GM12878 (cell line): ENCODE measurements around the gene CERT1. TPM values are rescaled to one million over a fixed set of nuclear protein-coding genes. Genes with fewer than 3 reads are reported as not detected.

ENCODE experiments used
- ATAC-seq: fragments of 200-7000 bp; cut with Tn5 transposase; 3 replicates; pipeline ENCODE4 v1.9.1; 2020; ENCODE audit warnings: mild to moderate bottlenecking, moderate library complexity
- BruUV-seq: library from RNA; stranded (reverse); fragments of 400-500 nt; replicated peaks from 2 replicates; lab custom pipeline; 2021; lab: Mats Ljungman, UMichigan
- CTCF ChIA-PET: fragments of 300-600 bp; sonication (Branson Sonifier 250); formaldehyde crosslinking; extraction: SDS; loops from one replicate; lab custom pipeline; 2021; ENCODE audit warnings: inconsistent platforms; lab: Yijun Ruan, JAX
- POLR2A ChIA-PET: fragments of 350-600 bp; formaldehyde crosslinking; extraction: SDS; loops from one replicate; lab custom pipeline; 2021; ENCODE audit warnings: inconsistent platforms; lab: Charles Lee
- RAD21 ChIA-PET: fragments of 300-600 bp; sonication (Branson Sonifier 250); formaldehyde crosslinking; loops from one replicate; lab custom pipeline; 2023; ENCODE audit warnings: antibody characterized with exemption; ENCODE audit not compliant: unreplicated experiment; lab: Charles Lee
- SMC1A ChIA-PET: fragments of 300-600 bp; sonication (Branson Sonifier 250); formaldehyde crosslinking; loops from one replicate; lab custom pipeline; 2023; ENCODE audit not compliant: unreplicated experiment, uncharacterized antibody; lab: Charles Lee
- DNase-seq: peaks from one replicate; pipeline ENCODE4 v3.0.0-alpha.2; 2011; ENCODE audit warnings: low read depth, low spot score
- FAIRE-seq: peaks from 3 replicates; lab custom pipeline; 2011; peaks lifted over from hg19 to GRCh38; lab: Jason Lieb, UNC
- H2AFZ ChIP-seq: 2 replicates; pipeline ENCODE4 v1.6.0; 2011; ENCODE audit warnings: low read depth, low read length, control low read depth; ENCODE audit not compliant: control insufficient read depth
- H3K27ac ChIP-seq: 2 replicates; pipeline ENCODE4 v1.5.1; 2011; ENCODE audit warnings: control low read depth; ENCODE audit not compliant: control insufficient read depth, insufficient read depth
- H3K27me3 ChIP-seq, 2 experiments: replicated peaks in 1 of 2; 2 replicates each; pipeline versions ENCODE4 v1.6.0 to v1.6.1; 2011; ENCODE audit warnings: low read length in 1 of 2; ENCODE audit not compliant: control insufficient read depth in 2 of 2, insufficient read depth in 2 of 2
- H3K36me3 ChIP-seq, 2 experiments: 2 replicates each; pipeline ENCODE4 v1.5.1; 2011; ENCODE audit warnings: low read length in 1 of 2; ENCODE audit not compliant: control insufficient read depth in 2 of 2, insufficient read depth in 2 of 2
- H3K4me1 ChIP-seq: 2 replicates; pipeline ENCODE4 v1.6.1; 2011; ENCODE audit warnings: mild to moderate bottlenecking, low read length, moderate library complexity, mixed read lengths; ENCODE audit not compliant: control insufficient read depth, insufficient read depth
- H3K4me2 ChIP-seq: 2 replicates; pipeline ENCODE4 v1.6.0; 2011; ENCODE audit warnings: control low read depth; ENCODE audit not compliant: control insufficient read depth, insufficient read depth
- H3K4me3 ChIP-seq: fragments of 200-600 bp; sonication (generic); 2 replicates; pipeline ENCODE4 v1.5.1; 2016
- H3K79me2 ChIP-seq: 2 replicates; pipeline ENCODE4 v1.6.0; 2011; ENCODE audit warnings: low read length; ENCODE audit not compliant: control insufficient read depth, insufficient read depth
- H3K9ac ChIP-seq: 2 replicates; pipeline ENCODE4 v1.8.0; 2011; ENCODE audit warnings: low read length, control low read depth, mixed read lengths; ENCODE audit not compliant: control insufficient read depth, insufficient read depth
- H3K9me3 ChIP-seq: replicated peaks from 3 replicates; pipeline ENCODE4 v1.5.1; 2011; ENCODE audit warnings: mild to moderate bottlenecking, low read length; ENCODE audit not compliant: control insufficient read depth, insufficient read depth
- H4K20me1 ChIP-seq: 2 replicates; pipeline ENCODE4 v1.6.0; 2011; ENCODE audit not compliant: control insufficient read depth, insufficient read depth
- CBFB ChIP-seq: IDR thresholded peaks from 2 replicates; pipeline ENCODE4 v1.6.1; 2016; ENCODE audit warnings: antibody characterized with exemption, low read depth
- CHD2 ChIP-seq: IDR thresholded peaks from 2 replicates; pipeline ENCODE4 v1.6.1; 2011; ENCODE audit warnings: low read depth, low read length, improper control_type of control experiment, borderline replicate concordance
- CREB1 ChIP-seq: IDR thresholded peaks from 2 replicates; pipeline ENCODE4 v1.6.1; 2012; ENCODE audit warnings: low read depth, mild to moderate bottlenecking, inconsistent platforms
- ESRRA ChIP-seq: IDR thresholded peaks from 2 replicates; pipeline ENCODE4 v1.6.1; 2012; ENCODE audit warnings: mild to moderate bottlenecking, low read length, improper control_type of control experiment
- FOS ChIP-seq: IDR thresholded peaks from 3 replicates; pipeline ENCODE4 v1.6.1; 2011; ENCODE audit warnings: borderline replicate concordance; ENCODE audit not compliant: insufficient read length; ENCODE audit errors: extremely low read depth
- GATAD2B ChIP-seq: fragments of 450-650 bp; conservative IDR thresholded peaks from 2 replicates; pipeline ENCODE4 v1.6.1; 2017; ENCODE audit warnings: low read depth, mild to moderate bottlenecking, moderate library complexity
- HDAC2 ChIP-seq: fragments of 200-600 bp; sonication (generic); IDR thresholded peaks from 2 replicates; pipeline ENCODE4 v1.6.1; 2017
- IRF4 ChIP-seq: IDR thresholded peaks from 2 replicates; pipeline ENCODE4 v1.6.1; 2011; ENCODE audit warnings: low read depth, low read length
- IRF5 ChIP-seq: fragments of 450-650 bp; IDR thresholded peaks from 2 replicates; pipeline ENCODE4 v1.6.1; 2017; ENCODE audit warnings: borderline replicate concordance
- POLR2AphosphoS2 ChIP-seq: IDR thresholded peaks from 2 replicates; pipeline ENCODE4 v1.6.1; 2011; ENCODE audit warnings: low read depth, mild to moderate bottlenecking, low read length, improper control_type of control experiment, moderate library complexity
- SREBF1 ChIP-seq: IDR thresholded peaks from 2 replicates; pipeline ENCODE4 v1.6.1; 2012; ENCODE audit warnings: mild to moderate bottlenecking, low read length
- SUZ12 ChIP-seq: fragments of 200-600 bp; sonication (generic); IDR thresholded peaks from one replicate; pipeline ENCODE4 v1.6.1; 2018; ENCODE audit warnings: antibody characterized with exemption, mild to moderate bottlenecking; ENCODE audit not compliant: unreplicated experiment
- TCF3 ChIP-seq: IDR thresholded peaks from 2 replicates; pipeline ENCODE4 v1.6.1; 2012; ENCODE audit warnings: low read depth, mild to moderate bottlenecking, low read length, borderline replicate concordance; ENCODE audit not compliant: insufficient read depth
- TCF7 ChIP-seq: IDR thresholded peaks from 2 replicates; pipeline ENCODE4 v1.6.1; 2014; ENCODE audit warnings: antibody characterized with exemption, borderline replicate concordance
- ZZZ3 ChIP-seq: IDR thresholded peaks from 2 replicates; pipeline ENCODE4 v1.6.1; 2011; ENCODE audit warnings: low read depth; ENCODE audit not compliant: control insufficient read depth, insufficient read length
- WGBS: methylation state at CpG from one replicate; pipeline ENCODE4 v1.1.6; 2016; ENCODE audit warnings: low lambda C conversion rate; ENCODE audit not compliant: insufficient replicate concordance, insufficient coverage; ENCODE audit errors: missing lambda C conversion rate; 5-methylcytosine and 5-hydroxymethylcytosine counted together
- in situ Hi-C: fragments of 300-500 bp; cut with MboI; formaldehyde crosslinking; loops from 9 replicates; pipeline ENCODE4 v1.14.3; 2018; ENCODE audit warnings: mixed read lengths
- intact Hi-C: fragments of 100-400 bp; cut with micrococcal nuclease; formaldehyde crosslinking; loops from one replicate; pipeline ENCODE4 v1.14.2; 2022; ENCODE audit not compliant: unreplicated experiment
- polyA plus RNA-seq, 11 experiments: library from polyadenylated mRNA; depleted of rRNA in 4 of 11; unstranded in 6 of 11; stranded (reverse) in 5 of 11; fragments of >200 nt; fragmentation: Nextera tagmentation in 4 of 11; fragmentation: Illumina TruSeq in 1 of 11; extraction: Ambion mirVana in 4 of 11; extraction: Trizol in 1 of 11; gene quantifications; 1 replicate in 1 of 11; 2 replicates in 10 of 11; pipeline versions ENCODE4 v1.2.1 to v1.2.3, GENCODE V29; 2011 to 2016; ENCODE audit warnings: inconsistent platforms in 2 of 11, missing spikeins in 2 of 11, low read depth in 1 of 11
- total RNA-seq, 4 experiments: library from RNA; depleted of rRNA in 3 of 4; stranded (reverse); fragments of >200 nt in 3 of 4; fragmentation: Illumina TruSeq in 1 of 4; extraction: Trizol in 1 of 4; gene quantifications; 2 replicates each; pipeline versions ENCODE4 v1.2.1 to v1.2.3, GENCODE V29; 2013 to 2021
- TF ChIP-seq, protein P1 (sequence below): IDR thresholded peaks from 2 replicates; pipeline ENCODE4 v1.6.1; 2011; ENCODE audit warnings: borderline replicate concordance, low read depth, mild to moderate bottlenecking, moderate library complexity, low read length; ENCODE audit not compliant: insufficient read depth, poor library complexity, severe bottlenecking

Gene CERT1
- total and polyA plus RNA-seq, 10 of the 15 experiments (the other 5 are each of a cell fraction or from before 2014, with no cell fraction given), result 7.7 to 36.7 (median 25.6) TPM

DNA sequence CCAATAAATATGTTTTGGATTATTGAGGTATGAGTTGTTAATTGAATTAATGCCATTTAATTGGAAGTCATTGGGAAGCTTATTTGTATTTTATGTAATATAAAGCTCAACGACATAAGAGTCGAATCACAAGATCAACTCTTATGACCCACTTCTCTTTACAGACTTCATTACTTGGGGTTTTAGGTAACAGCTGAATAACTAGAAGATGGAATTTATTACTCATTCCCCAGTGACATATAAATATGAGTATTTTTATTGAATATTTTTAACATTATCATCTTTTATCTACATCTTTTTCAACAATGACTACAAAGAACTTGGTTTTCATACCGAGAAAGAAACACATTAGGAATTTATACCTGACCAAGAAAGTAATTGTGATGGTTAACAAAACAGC lies 153.3 kb downstream of the CERT1 start:
- H3K79me2 ChIP-seq, result no peaks in the 10 kb centered on the region
- no peak overlapping the region for H3K9ac ChIP-seq
- in situ Hi-C loops (no loop called here), intact Hi-C loops (loop anchor here (10.0 kb wide), 1 partner anchor 57 kb away; no protein-coding TSS in a partner anchor)
- no peaks in the 10 kb centered on the region for H3K9me3 ChIP-seq
- RAD21 ChIA-PET, result interaction anchor here (0.8 kb wide), 1 partner anchor 21 kb away, joined by 3 read pairs; the partner anchor contains the start of gene HMGCR
- DNase-seq (no peak), FAIRE-seq (no peak), ATAC-seq (no peak)
- no peaks in the 10 kb centered on the region for H3K4me1 ChIP-seq
- CTCF ChIA-PET, result interaction anchor here (1.0 kb wide), 1 partner anchor 185 kb away, joined by 3 read pairs; no protein-coding TSS in a partner anchor
- peaks cover 9 to 58% of the 10 kb centered on the region in 2 experiments for H3K36me3 ChIP-seq
- H3K4me2 ChIP-seq, result no peak overlapping the region
- H4K20me1 ChIP-seq, result no peaks in the 10 kb centered on the region
- BruUV-seq, result no TSS peak
- POLR2A ChIA-PET, result interaction anchor here (1.0 kb wide), 1 partner anchor 21 kb away, joined by 3 read pairs; the partner anchor contains the start of gene HMGCR
- H3K27me3 ChIP-seq, result no peaks in the 10 kb centered on the region
- WGBS, result 96% methylated on average over 3 of the region's 3 CpGs
- H3K4me3 ChIP-seq, result no peak overlapping the region
- no peak overlapping the region for H3K27ac ChIP-seq
- H2AFZ ChIP-seq, result no peak overlapping the region
- no peak for TF ChIP-seq SREBF1
- no peak for TF ChIP-seq POLR2AphosphoS2
- no peak for TF ChIP-seq FOS
- TF ChIP-seq ESRRA, result no peak
- SMC1A ChIA-PET, result interaction anchor here (1.2 to 1.7 kb wide), 4 partner anchors 10 to 311 kb away, joined by 3 to 5 read pairs (median 4); no protein-coding TSS in a partner anchor

DNA sequence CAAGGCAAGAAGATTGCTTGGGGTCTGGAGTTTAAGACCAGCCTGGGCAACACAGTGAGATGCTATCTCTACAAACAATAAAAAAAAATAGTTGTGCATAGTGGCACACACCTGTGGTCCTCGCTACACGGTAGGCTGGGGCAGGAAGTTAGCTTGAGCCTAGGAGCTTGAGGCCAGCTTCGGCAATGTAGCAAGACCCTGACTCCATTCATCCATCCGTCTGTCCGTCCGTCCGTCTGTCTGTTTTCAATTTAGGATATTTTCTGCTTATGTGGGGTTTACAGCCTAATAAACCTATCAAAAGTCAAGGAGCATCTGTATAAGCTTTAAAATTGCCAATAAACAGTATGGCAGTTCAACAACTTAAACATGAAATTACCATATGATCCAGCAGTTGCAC lies 154.7 kb downstream of the CERT1 start:
- BruUV-seq, result no TSS peak
- intact Hi-C loops (loop anchor here (10.0 kb wide), 1 partner anchor 58 kb away; no protein-coding TSS in a partner anchor), in situ Hi-C loops (no loop called here)
- Histone ChIP-seq H3K4me1 (no peaks in the 10 kb centered on the region), H3K9me3 (no peaks in the 10 kb centered on the region), H3K79me2 (no peaks in the 10 kb centered on the region), H3K27ac (no peak overlapping the region), H4K20me1 (no peaks in the 10 kb centered on the region), H3K9ac (no peak overlapping the region), H3K4me3 (no peak overlapping the region), H3K4me2 (no peak overlapping the region), H2AFZ (no peak overlapping the region), H3K36me3 (peaks cover 9 to 63% of the 10 kb centered on the region in 2 experiments), H3K27me3 (no peaks in the 10 kb centered on the region)
- ChIA-PET CTCF (interaction anchor here (0.8 kb wide), 1 partner anchor 324 kb away, joined by 3 read pairs; no protein-coding TSS in a partner anchor), POLR2A (no interaction called here), RAD21 (no interaction called here), SMC1A (interaction anchor here (0.7 to 3.3 kb wide), 3 partner anchors 15 to 19 kb away, joined by 3 to 10 read pairs (median 3); no protein-coding TSS in a partner anchor)
- FAIRE-seq, result no peak
- WGBS, result 97% methylated on average over 7 of the region's 7 CpGs
- DNase-seq, result no peak
- ATAC-seq, result no peak
- no peak for TF ChIP-seq TCF7
- no peak for TF ChIP-seq SUZ12
- TF ChIP-seq GATAD2B, result no peak
- no peak for TF ChIP-seq IRF5
- no peak for TF ChIP-seq ZZZ3
- TF ChIP-seq TCF3, result no peak
- TF ChIP-seq IRF4, result no peak
- TF ChIP-seq SREBF1, result no peak
- TF ChIP-seq, protein P1, sequence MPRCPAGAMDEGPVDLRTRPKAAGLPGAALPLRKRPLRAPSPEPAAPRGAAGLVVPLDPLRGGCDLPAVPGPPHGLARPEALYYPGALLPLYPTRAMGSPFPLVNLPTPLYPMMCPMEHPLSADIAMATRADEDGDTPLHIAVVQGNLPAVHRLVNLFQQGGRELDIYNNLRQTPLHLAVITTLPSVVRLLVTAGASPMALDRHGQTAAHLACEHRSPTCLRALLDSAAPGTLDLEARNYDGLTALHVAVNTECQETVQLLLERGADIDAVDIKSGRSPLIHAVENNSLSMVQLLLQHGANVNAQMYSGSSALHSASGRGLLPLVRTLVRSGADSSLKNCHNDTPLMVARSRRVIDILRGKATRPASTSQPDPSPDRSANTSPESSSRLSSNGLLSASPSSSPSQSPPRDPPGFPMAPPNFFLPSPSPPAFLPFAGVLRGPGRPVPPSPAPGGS, result no peak
- no peak for TF ChIP-seq CREB1
- no peak for TF ChIP-seq HDAC2
- no peak for TF ChIP-seq CHD2
- TF ChIP-seq CBFB, result no peak
